ENCODE measurements around the gene ESR2. TPM values are rescaled to one million over a fixed set of nuclear protein-coding genes. Genes with fewer than 3 reads are reported as not detected.

ESR2 gene
- total RNA-seq, 2 experiments from 2014 or later: 0.16 TPM; not detected in 1

GRCh38 chr14:64260418-64260817 lies 33.8 kb downstream of the ESR2 start:
- Mint-ChIP-seq H3K36me3 (ENCODE audit: low read depth) (no peaks in the 10 kb centered on the region), H3K9me3 (ENCODE audit: insufficient read depth) (no peaks in the 10 kb centered on the region), H3K27ac (no peak overlapping the region), H3K27me3 (ENCODE audit: low read depth) (peaks cover 4% of the 10 kb centered on the region), H3K4me1 (ENCODE audit: low read depth) (no peaks in the 10 kb centered on the region), H3K4me3 (no peak overlapping the region)
- DNase-seq (no peak), ATAC-seq (no peak)
- CTCF ChIA-PET: no interaction called here
- POLR2A ChIA-PET: no interaction called here

DNA sequence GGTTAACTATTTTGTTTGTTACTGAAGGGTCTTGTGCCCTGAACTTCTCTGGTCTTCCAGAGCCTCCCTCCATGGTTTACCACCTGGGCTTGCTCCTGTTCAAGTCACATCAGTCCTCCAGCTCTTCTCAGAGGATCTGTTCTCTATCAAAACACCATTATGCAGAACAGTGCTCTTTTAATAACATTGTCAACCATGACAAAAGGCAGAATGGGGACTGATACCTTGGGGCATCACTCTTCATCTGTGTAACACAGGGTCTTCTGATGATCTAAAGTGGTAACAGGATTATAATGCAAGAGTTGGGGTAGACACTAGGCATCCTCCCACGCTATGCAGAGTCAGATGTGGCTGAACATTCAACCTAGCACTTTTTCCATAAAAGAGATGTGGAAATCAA lies 38.4 kb downstream of the ESR2 start:
- ChIA-PET CTCF (no interaction called here), POLR2A (no interaction called here)
- Mint-ChIP-seq H3K4me3 (no peak overlapping the region), H3K4me1 (ENCODE audit: low read depth) (no peaks in the 10 kb centered on the region), H3K27me3 (ENCODE audit: low read depth) (peaks cover 7% of the 10 kb centered on the region), H3K36me3 (ENCODE audit: low read depth) (no peaks in the 10 kb centered on the region), H3K9me3 (ENCODE audit: insufficient read depth) (no peaks in the 10 kb centered on the region), H3K27ac (no peak overlapping the region)
- ATAC-seq: no peak
- DNase-seq: no peak

DNA sequence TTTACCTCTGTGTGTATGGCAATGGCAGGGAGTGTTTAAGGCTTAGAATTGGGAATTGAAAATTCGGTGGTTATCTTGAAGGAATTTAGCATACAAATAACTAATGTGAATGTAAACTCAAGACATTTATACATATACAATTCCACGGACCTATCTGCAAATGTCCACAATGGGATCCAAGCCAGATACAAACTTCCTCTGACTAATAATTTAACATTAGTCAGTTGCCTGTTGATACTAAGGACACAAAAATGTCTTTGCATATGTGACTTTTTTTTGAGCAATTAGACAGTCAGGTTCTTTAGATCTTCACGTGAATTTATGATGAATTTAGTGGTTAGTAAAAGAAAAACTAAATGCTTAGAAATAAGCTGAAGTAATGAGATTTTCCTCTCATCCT lies 40.5 kb downstream of the ESR2 start:
- no peak for DNase-seq
- ChIA-PET POLR2A (no interaction called here), CTCF (no interaction called here)
- Mint-ChIP-seq H3K4me1 (ENCODE audit: low read depth) (no peaks in the 10 kb centered on the region), H3K9me3 (ENCODE audit: insufficient read depth) (no peaks in the 10 kb centered on the region), H3K4me3 (no peak overlapping the region), H3K27me3 (ENCODE audit: low read depth) (peaks cover 14% of the 10 kb centered on the region), H3K36me3 (ENCODE audit: low read depth) (no peaks in the 10 kb centered on the region), H3K27ac (no peak overlapping the region)
- ATAC-seq: no peak

- POLR2A ChIA-PET: no interaction called here
- Mint-ChIP-seq H3K4me3 (no peak overlapping the region), H3K27me3 (ENCODE audit: low read depth) (peaks cover 10% of the 10 kb centered on the region), H3K9me3 (ENCODE audit: insufficient read depth) (no peaks in the 10 kb centered on the region), H3K27ac (no peak overlapping the region), H3K36me3 (ENCODE audit: low read depth) (no peaks in the 10 kb centered on the region), H3K4me1 (ENCODE audit: low read depth) (no peaks in the 10 kb centered on the region)
- CTCF ChIA-PET: interaction anchor here (1.3 kb wide), 1 partner anchor 55 kb away, joined by 4 read pairs; no protein-coding TSS in a partner anchor
- DNase-seq (no peak), ATAC-seq (no peak)
Observed at GRCh38 chr14:64249363-64249762, 44.8 kb downstream of the ESR2 start.

- H3K27me3 Mint-ChIP-seq (ENCODE audit: low read depth): peaks cover 10% of the 10 kb centered on the region
- no peak overlapping the region for H3K27ac Mint-ChIP-seq
- no peaks in the 10 kb centered on the region for H3K36me3 Mint-ChIP-seq (ENCODE audit: low read depth)
- H3K9me3 Mint-ChIP-seq (ENCODE audit: insufficient read depth): no peaks in the 10 kb centered on the region
- CTCF ChIA-PET: interaction anchor here (1.3 kb wide), 1 partner anchor 55 kb away, joined by 4 read pairs; no protein-coding TSS in a partner anchor
- POLR2A ChIA-PET: no interaction called here
- H3K4me3 Mint-ChIP-seq: no peak overlapping the region
- H3K4me1 Mint-ChIP-seq (ENCODE audit: low read depth): no peaks in the 10 kb centered on the region
- DNase-seq (no peak), ATAC-seq (no peak)
Observed at GRCh38 chr14:64248689-64249088, 45.5 kb downstream of the ESR2 start.

DNA sequence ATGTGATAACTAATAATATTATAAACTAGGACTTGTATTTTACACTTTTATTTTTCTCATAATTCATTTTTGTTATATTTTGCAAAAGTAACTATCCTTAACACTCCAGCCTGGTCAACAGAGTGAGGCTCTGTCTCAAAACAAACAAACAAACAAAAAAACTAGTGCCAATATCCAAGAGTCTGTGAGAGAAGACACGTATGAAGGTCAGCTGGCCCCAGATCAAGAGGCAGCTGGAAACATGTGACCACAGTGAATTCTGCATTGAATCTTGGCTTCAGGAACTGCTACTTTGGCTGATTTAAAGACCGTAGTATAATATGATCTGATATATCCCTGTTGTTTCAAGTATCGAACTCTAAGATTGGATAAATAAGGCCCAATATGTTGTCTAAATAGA lies 47.0 kb downstream of the ESR2 start:
- H3K27me3 Mint-ChIP-seq (ENCODE audit: low read depth): peaks cover 14% of the 10 kb centered on the region
- H3K27ac Mint-ChIP-seq: no peak overlapping the region
- ATAC-seq: no peak
- H3K9me3 Mint-ChIP-seq (ENCODE audit: insufficient read depth): no peaks in the 10 kb centered on the region
- H3K4me3 Mint-ChIP-seq: no peak overlapping the region
- POLR2A ChIA-PET: no interaction called here
- H3K36me3 Mint-ChIP-seq (ENCODE audit: low read depth): no peaks in the 10 kb centered on the region
- CTCF ChIA-PET: no interaction called here
- no peaks in the 10 kb centered on the region for H3K4me1 Mint-ChIP-seq (ENCODE audit: low read depth)
- DNase-seq: no peak

DNA sequence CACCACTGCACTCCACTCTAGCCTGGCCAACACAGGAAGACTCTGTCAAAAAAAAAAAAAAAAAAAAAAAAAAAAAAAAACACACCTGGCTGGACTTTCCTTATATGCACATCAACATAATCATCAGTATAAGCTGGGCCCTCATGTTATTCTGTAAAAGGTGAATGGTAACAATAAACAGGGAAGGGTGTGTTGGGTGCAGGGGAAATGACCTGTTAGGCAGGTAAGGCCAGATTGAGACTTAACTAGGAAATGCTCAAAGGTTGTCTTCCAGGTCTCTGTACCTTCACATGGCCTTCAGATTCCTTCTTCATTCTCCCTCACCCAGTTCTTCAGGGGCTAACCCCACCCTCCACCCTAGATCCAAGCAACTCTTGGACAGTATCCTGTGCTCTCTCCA lies 47.5 kb downstream of the ESR2 start:
- ATAC-seq (no peak), DNase-seq (no peak)
- Mint-ChIP-seq H3K36me3 (ENCODE audit: low read depth) (no peaks in the 10 kb centered on the region), H3K9me3 (ENCODE audit: insufficient read depth) (no peaks in the 10 kb centered on the region), H3K27me3 (ENCODE audit: low read depth) (peaks cover 15% of the 10 kb centered on the region), H3K27ac (no peak overlapping the region), H3K4me1 (ENCODE audit: low read depth) (no peaks in the 10 kb centered on the region), H3K4me3 (no peak overlapping the region)
- CTCF ChIA-PET: no interaction called here
- POLR2A ChIA-PET: no interaction called here

DNA sequence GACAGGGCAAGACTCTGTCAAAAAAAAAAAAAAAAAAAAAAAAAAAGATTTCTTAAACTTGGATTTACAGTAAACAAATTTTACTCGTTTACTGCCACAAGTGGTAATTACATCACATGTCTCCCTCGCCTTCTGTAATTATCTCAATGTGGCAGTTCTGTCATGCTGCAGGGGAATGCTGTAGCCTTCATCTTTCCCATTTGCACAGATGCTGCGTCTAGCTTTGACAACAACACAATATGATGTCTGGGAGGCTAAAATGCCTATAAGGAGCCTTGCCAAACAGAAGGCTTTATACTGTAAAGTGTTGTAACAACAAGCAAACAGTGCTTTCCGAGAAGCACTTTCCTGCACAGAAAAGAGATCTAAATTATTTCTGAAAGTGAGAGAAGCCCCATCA lies 48.7 kb downstream of the ESR2 start:
- Mint-ChIP-seq H3K4me3 (no peak overlapping the region), H3K4me1 (ENCODE audit: low read depth) (no peaks in the 10 kb centered on the region), H3K36me3 (ENCODE audit: low read depth) (no peaks in the 10 kb centered on the region), H3K27me3 (ENCODE audit: low read depth) (peaks cover 16% of the 10 kb centered on the region), H3K27ac (no peak overlapping the region), H3K9me3 (ENCODE audit: insufficient read depth) (no peaks in the 10 kb centered on the region)
- ATAC-seq (no peak), DNase-seq (no peak)
- ChIA-PET CTCF (no interaction called here), POLR2A (no interaction called here)

DNA sequence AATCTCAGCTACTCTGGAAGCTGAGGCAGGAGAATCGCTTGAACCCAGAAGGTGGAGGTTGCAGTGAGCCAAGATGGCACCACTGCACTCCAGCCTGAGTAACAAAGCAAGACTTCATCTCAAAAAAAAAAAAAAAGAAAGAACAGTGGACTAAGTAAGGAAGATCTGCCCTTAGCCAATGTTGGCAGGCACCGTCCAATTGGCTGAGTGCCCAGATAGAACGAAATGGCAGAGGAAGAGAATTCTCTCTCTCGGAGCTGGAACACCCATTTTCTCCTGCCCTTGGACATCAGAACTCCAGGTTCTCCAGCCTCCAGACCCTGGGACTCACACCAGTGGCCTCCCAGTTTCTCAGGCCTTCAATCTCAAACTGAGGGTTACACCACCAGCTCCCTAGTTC lies 49.9 kb downstream of the ESR2 start:
- no peak for DNase-seq
- Mint-ChIP-seq H3K36me3 (ENCODE audit: low read depth) (no peaks in the 10 kb centered on the region), H3K4me1 (ENCODE audit: low read depth) (no peaks in the 10 kb centered on the region), H3K27ac (no peak overlapping the region), H3K9me3 (ENCODE audit: insufficient read depth) (no peaks in the 10 kb centered on the region), H3K27me3 (ENCODE audit: low read depth) (peaks cover 19% of the 10 kb centered on the region), H3K4me3 (no peak overlapping the region)
- ATAC-seq: no peak
- ChIA-PET POLR2A (no interaction called here), CTCF (no interaction called here)

DNA sequence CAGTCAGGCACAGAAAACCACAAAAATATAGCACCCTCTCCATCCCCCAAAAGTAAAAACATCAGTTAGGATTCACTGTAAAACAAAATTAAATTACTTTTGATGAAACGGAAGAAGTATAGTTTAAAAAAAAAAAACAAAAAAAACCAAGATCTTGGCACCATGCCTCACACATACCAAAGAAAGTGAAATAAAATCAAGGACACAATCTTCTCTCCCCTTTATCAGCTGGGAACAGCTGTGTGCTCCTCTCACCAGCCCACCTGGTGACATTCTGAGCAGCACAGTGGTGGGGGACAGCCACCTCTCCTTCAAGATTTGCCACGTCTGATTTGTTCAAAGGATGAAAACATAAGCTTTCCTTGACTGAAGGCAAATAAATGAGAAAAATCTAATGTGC lies 55.5 kb downstream of the ESR2 start:
- ATAC-seq (no peak), DNase-seq (no peak)
- H3K9me3 Mint-ChIP-seq (ENCODE audit: insufficient read depth): no peaks in the 10 kb centered on the region
- H3K4me1 Mint-ChIP-seq (ENCODE audit: low read depth): no peaks in the 10 kb centered on the region
- peaks cover 17% of the 10 kb centered on the region for H3K27me3 Mint-ChIP-seq (ENCODE audit: low read depth)
- H3K4me3 Mint-ChIP-seq: no peak overlapping the region
- H3K36me3 Mint-ChIP-seq (ENCODE audit: low read depth): no peaks in the 10 kb centered on the region
- POLR2A ChIA-PET: no interaction called here
- no peak overlapping the region for H3K27ac Mint-ChIP-seq
- CTCF ChIA-PET: no interaction called here

DNA sequence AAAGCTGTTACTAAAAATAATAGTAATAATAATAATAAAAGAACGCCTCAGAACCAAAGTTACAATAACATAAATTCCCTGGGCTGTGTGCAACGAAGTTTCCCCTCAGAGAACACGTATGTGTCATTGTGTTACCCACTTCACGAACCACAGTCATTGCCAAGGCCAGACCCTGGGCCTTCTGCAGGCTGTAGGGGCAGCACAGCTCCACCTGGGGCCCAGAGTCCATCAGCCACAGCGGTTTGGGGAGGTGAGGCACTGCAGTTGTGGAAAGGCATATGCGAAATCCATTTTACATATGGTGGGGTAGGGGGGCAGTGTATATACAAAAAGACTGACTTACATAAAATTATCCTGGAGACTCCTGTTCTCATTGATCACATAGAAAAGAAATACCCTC lies 56.1 kb downstream of the ESR2 start:
- ATAC-seq (no peak), DNase-seq (no peak)
- no peaks in the 10 kb centered on the region for H3K4me1 Mint-ChIP-seq (ENCODE audit: low read depth)
- peaks cover 16% of the 10 kb centered on the region for H3K27me3 Mint-ChIP-seq (ENCODE audit: low read depth)
- POLR2A ChIA-PET: no interaction called here
- H3K4me3 Mint-ChIP-seq: no peak overlapping the region
- no peaks in the 10 kb centered on the region for H3K9me3 Mint-ChIP-seq (ENCODE audit: insufficient read depth)
- H3K36me3 Mint-ChIP-seq (ENCODE audit: low read depth): no peaks in the 10 kb centered on the region
- H3K27ac Mint-ChIP-seq: no peak overlapping the region
- CTCF ChIA-PET: no interaction called here

- H3K9me3 Mint-ChIP-seq (ENCODE audit: insufficient read depth): no peaks in the 10 kb centered on the region
- DNase-seq: no peak
- no peak for ATAC-seq
- H3K4me1 Mint-ChIP-seq (ENCODE audit: low read depth): peaks cover 8% of the 10 kb centered on the region
- H3K27ac Mint-ChIP-seq: no peak overlapping the region
- ChIA-PET POLR2A (interaction anchor here (1.1 kb wide), 1 partner anchor 32 kb away, joined by 3 read pairs; no protein-coding TSS in a partner anchor), CTCF (interaction anchor here (1.0 to 1.3 kb wide), 3 partner anchors 59 to 68 kb away, joined by 3 read pairs; no protein-coding TSS in a partner anchor)
- peaks cover 7% of the 10 kb centered on the region for H3K27me3 Mint-ChIP-seq (ENCODE audit: low read depth)
- H3K36me3 Mint-ChIP-seq (ENCODE audit: low read depth): peaks cover 11% of the 10 kb centered on the region
- no peak overlapping the region for H3K4me3 Mint-ChIP-seq
Observed at GRCh38 chr14:64235652-64236640, 58.2 kb downstream of the ESR2 start.

All from activated CD8-positive, alpha-beta T cell treated with anti-CD3 and anti-CD28 coated beads, Interleukin-2, amount 10 ng/mL, durations not matched to agents 7 days and 5 days (primary cell).